ENCODE measurements around the gene MACF1. TPM values are rescaled to one million over a fixed set of nuclear protein-coding genes. Genes with fewer than 3 reads are reported as not detected.

MACF1 gene
- total RNA-seq, 5 donors from 2014 or later (not counting 1 experiment from before 2014, with no cell fraction given): 232 to 596 (median 258) TPM

GRCh38 chr1:39184354-39184818 is 20.1 kb upstream of the MACF1 start:
- peaks cover 11 to 19% of the 10 kb centered on the region in 2 experiments for H3K4me1 ChIP-seq (ENCODE audit: control insufficient read depth in 1 of 2, extremely low read depth in 1 of 2, insufficient read depth in 2 of 2, low read length in 2 of 2)
- no peaks in the 10 kb centered on the region for H3K9me3 ChIP-seq
- no CpG with 5 or more reads among the region's 3 CpGs for WGBS (ENCODE audit: insufficient coverage)
- H3K27me3 ChIP-seq (replicated peaks in 1 of 2; ENCODE audit: control insufficient read depth in 2 of 2, extremely low read depth in 1 of 2, insufficient read depth in 2 of 2, low read length in 1 of 2): no peaks in the 10 kb centered on the region
- ATAC-seq (replicated peaks in 1 of 4) (no peak), DNase-seq (peak in 4 of 35 experiments; percentile 4 to 15 (median 12))
- no peaks in the 10 kb centered on the region for H3K27me3 Mint-ChIP-seq
- H3K36me3 Mint-ChIP-seq: no peaks in the 10 kb centered on the region
- peak overlapping the region; percentile 83 for H3K27ac ChIP-seq (ENCODE audit: low read length)
- H3K27ac Mint-ChIP-seq: peak overlapping the region; percentile 96
- no peaks in the 10 kb centered on the region for H3K36me3 ChIP-seq (ENCODE audit: control insufficient read depth in 2 of 2, extremely low read depth in 1 of 2, insufficient read depth in 1 of 2, low read length in 1 of 2)
- CTCF ChIA-PET: interaction anchor here (0.6 to 13.6 kb wide), 21 partner anchors 8 to 1202 kb away, joined by 3 to 364 read pairs (median 4); partner anchors contain the start of gene MACF1 (in 1 of the 2)
- no peak overlapping the region for H3K4me3 ChIP-seq (ENCODE audit: control insufficient read depth in 1 of 2, extremely low read depth in 1 of 2, low read length in 1 of 2)
- H3K4me1 Mint-ChIP-seq: peaks cover 34 to 49% (median 49%) of the 10 kb centered on the region in 3 donors
- H3K4me3 Mint-ChIP-seq: peak overlapping the region in 2 of 3 donors; percentile 2 to 39
- POLR2A ChIA-PET: interaction anchor here (0.6 to 0.9 kb wide), 3 partner anchors 8 to 74 kb away, joined by 3 read pairs; no protein-coding TSS in a partner anchor
- no peaks in the 10 kb centered on the region for H3K9me3 Mint-ChIP-seq

GRCh38 chr1:39187275-39188046 is 17.0 kb upstream of the MACF1 start:
- Mint-ChIP-seq H3K36me3 (no peaks in the 10 kb centered on the region), H3K9me3 (no peaks in the 10 kb centered on the region), H3K27me3 (no peaks in the 10 kb centered on the region), H3K27ac (peak overlapping the region; percentile 68 to 75), H3K4me3 (no peak overlapping the region), H3K4me1 (peaks cover 56 to 76% (median 67%) of the 10 kb centered on the region in 3 donors)
- Histone ChIP-seq H3K9me3 (no peaks in the 10 kb centered on the region), H3K27me3 (replicated peaks in 1 of 2; ENCODE audit: control insufficient read depth in 2 of 2, extremely low read depth in 1 of 2, insufficient read depth in 2 of 2, low read length in 1 of 2) (no peaks in the 10 kb centered on the region), H3K36me3 (ENCODE audit: control insufficient read depth in 2 of 2, extremely low read depth in 1 of 2, insufficient read depth in 1 of 2, low read length in 1 of 2) (no peaks in the 10 kb centered on the region), H3K4me3 (ENCODE audit: control insufficient read depth in 1 of 2, extremely low read depth in 1 of 2, low read length in 1 of 2) (no peak overlapping the region), H3K27ac (ENCODE audit: low read length) (no peak overlapping the region), H3K4me1 (ENCODE audit: control insufficient read depth in 1 of 2, extremely low read depth in 1 of 2, insufficient read depth in 2 of 2, low read length in 2 of 2) (peaks cover 27 to 29% of the 10 kb centered on the region in 2 experiments)
- ChIA-PET POLR2A (interaction anchor here in 1 of 2 donors (0.6 kb wide), 1 partner anchor 63 kb away, joined by 4 read pairs; no protein-coding TSS in a partner anchor), CTCF (interaction anchor here (0.5 to 13.6 kb wide), 5 partner anchors 19 to 205 kb away, joined by 3 to 364 read pairs (median 4); no protein-coding TSS in a partner anchor)
- WGBS (ENCODE audit: insufficient coverage): no CpG with 5 or more reads among the region's 3 CpGs
- DNase-seq (no peak), ATAC-seq (replicated peaks in 1 of 4) (no peak)

GRCh38 chr1:39189592-39190041 is 14.9 kb upstream of the MACF1 start:
- no peaks in the 10 kb centered on the region for H3K27me3 Mint-ChIP-seq
- DNase-seq: no peak
- no peak overlapping the region for H3K4me3 Mint-ChIP-seq

GRCh38 chr1:39190096-39190495 is 14.4 kb upstream of the MACF1 start:
- DNase-seq (no peak), ATAC-seq (replicated peaks in 1 of 4) (no peak)
- Histone ChIP-seq H3K9me3 (no peaks in the 10 kb centered on the region), H3K27me3 (replicated peaks in 1 of 2; ENCODE audit: control insufficient read depth in 2 of 2, extremely low read depth in 1 of 2, insufficient read depth in 2 of 2, low read length in 1 of 2) (no peaks in the 10 kb centered on the region), H3K4me3 (ENCODE audit: control insufficient read depth in 1 of 2, extremely low read depth in 1 of 2, low read length in 1 of 2) (no peak overlapping the region), H3K36me3 (ENCODE audit: control insufficient read depth in 2 of 2, extremely low read depth in 1 of 2, insufficient read depth in 1 of 2, low read length in 1 of 2) (no peaks in the 10 kb centered on the region), H3K4me1 (ENCODE audit: control insufficient read depth in 1 of 2, extremely low read depth in 1 of 2, insufficient read depth in 2 of 2, low read length in 2 of 2) (peaks cover 33 to 38% of the 10 kb centered on the region in 2 experiments), H3K27ac (ENCODE audit: low read length) (no peak overlapping the region)
- no peak overlapping the region for H3K4me3 Mint-ChIP-seq
- no peaks in the 10 kb centered on the region for H3K9me3 Mint-ChIP-seq
- ChIA-PET CTCF (interaction anchor here (0.5 to 13.6 kb wide), 6 partner anchors 26 to 108 kb away, joined by 3 to 364 read pairs (median 4); no protein-coding TSS in a partner anchor), POLR2A (no interaction called here)
- no peaks in the 10 kb centered on the region for H3K27me3 Mint-ChIP-seq
- H3K4me1 Mint-ChIP-seq: peaks cover 58 to 79% (median 70%) of the 10 kb centered on the region in 3 donors
- peak overlapping the region in 1 of 2 donors; percentile 74 for H3K27ac Mint-ChIP-seq
- no CpG with 5 or more reads among the region's 3 CpGs for WGBS (ENCODE audit: insufficient coverage)
- no peaks in the 10 kb centered on the region for H3K36me3 Mint-ChIP-seq

More at GRCh38 chr1:39189592-39190041, 14.9 kb upstream of the MACF1 start:
- Histone ChIP-seq H3K27me3 (replicated peaks in 1 of 2; ENCODE audit: control insufficient read depth in 2 of 2, extremely low read depth in 1 of 2, insufficient read depth in 2 of 2, low read length in 1 of 2) (no peaks in the 10 kb centered on the region), H3K36me3 (ENCODE audit: control insufficient read depth in 2 of 2, extremely low read depth in 1 of 2, insufficient read depth in 1 of 2, low read length in 1 of 2) (no peaks in the 10 kb centered on the region), H3K4me3 (ENCODE audit: control insufficient read depth in 1 of 2, extremely low read depth in 1 of 2, low read length in 1 of 2) (no peak overlapping the region), H3K27ac (ENCODE audit: low read length) (no peak overlapping the region), H3K4me1 (ENCODE audit: control insufficient read depth in 1 of 2, extremely low read depth in 1 of 2, insufficient read depth in 2 of 2, low read length in 2 of 2) (peaks cover 31 to 35% of the 10 kb centered on the region in 2 experiments), H3K9me3 (no peaks in the 10 kb centered on the region)
- POLR2A ChIA-PET: interaction anchor here in 1 of 2 donors (0.6 kb wide), 1 partner anchor 88 kb away, joined by 7 read pairs; no protein-coding TSS in a partner anchor
- Mint-ChIP-seq H3K36me3 (no peaks in the 10 kb centered on the region), H3K27ac (no peak overlapping the region), H3K4me1 (peaks cover 58 to 79% (median 70%) of the 10 kb centered on the region in 3 donors), H3K9me3 (no peaks in the 10 kb centered on the region)
- ATAC-seq (replicated peaks in 1 of 4): no peak
- CTCF ChIA-PET: interaction anchor here (0.5 to 13.6 kb wide), 5 partner anchors 26 to 73 kb away, joined by 3 to 364 read pairs (median 3); no protein-coding TSS in a partner anchor
- 60% methylated on average over 1 of the region's 1 CpG for WGBS (ENCODE audit: insufficient coverage)

- no peaks in the 10 kb centered on the region for H3K36me3 ChIP-seq (ENCODE audit: control insufficient read depth in 2 of 2, extremely low read depth in 1 of 2, insufficient read depth in 1 of 2, low read length in 1 of 2)
- CTCF ChIA-PET: interaction anchor here in 1 of 2 donors (0.5 to 13.6 kb wide), 8 partner anchors 11 to 525 kb away, joined by 3 to 364 read pairs (median 6); partner anchors contain the start of gene MACF1
- 33% methylated on average over 3 of the region's 8 CpGs for WGBS (ENCODE audit: insufficient coverage)
- no peaks in the 10 kb centered on the region for H3K27me3 ChIP-seq (replicated peaks in 1 of 2; ENCODE audit: control insufficient read depth in 2 of 2, extremely low read depth in 1 of 2, insufficient read depth in 2 of 2, low read length in 1 of 2)
- Mint-ChIP-seq H3K4me1 (peaks cover 77 to 85% (median 81%) of the 10 kb centered on the region in 3 donors), H3K9me3 (no peaks in the 10 kb centered on the region), H3K27ac (peak overlapping the region; percentile 93 to 97), H3K4me3 (peak overlapping the region in 1 of 3 donors; percentile 74), H3K36me3 (no peaks in the 10 kb centered on the region), H3K27me3 (no peaks in the 10 kb centered on the region)
- peaks cover 61 to 69% of the 10 kb centered on the region in 2 experiments for H3K4me1 ChIP-seq (ENCODE audit: control insufficient read depth in 1 of 2, extremely low read depth in 1 of 2, insufficient read depth in 2 of 2, low read length in 2 of 2)
- ATAC-seq (replicated peaks in 1 of 4) (no peak), DNase-seq (no peak)
- peak overlapping the region; percentile 82 for H3K27ac ChIP-seq (ENCODE audit: low read length)
- no peak overlapping the region for H3K4me3 ChIP-seq (ENCODE audit: control insufficient read depth in 1 of 2, extremely low read depth in 1 of 2, low read length in 1 of 2)
- H3K9me3 ChIP-seq: no peaks in the 10 kb centered on the region
- POLR2A ChIA-PET: interaction anchor here (0.6 to 1.2 kb wide), 3 partner anchors 64 to 1170 kb away, joined by 12 to 14 read pairs (median 12); no protein-coding TSS in a partner anchor
Observed at GRCh38 chr1:39194398-39195051, 10.0 kb upstream of the MACF1 start.
